ENCODE data around the gene MAP2K4.

- no peak for TF ChIP-seq YY1 (tag by site-specific recombination; IDR thresholded peaks at IDR 0.05)
- no peak for TF ChIP-seq ZNF433 (tag by site-specific recombination; IDR thresholded peaks at IDR 0.05; ENCODE audit: low read depth)
- no peak for TF ChIP-seq REST (tag by site-specific recombination; IDR thresholded peaks at IDR 0.05)
These were observed 58.1 kb downstream of the MAP2K4 start for GRCh38 chr17:12078791-12079190.
